Activated naive CD8-positive, alpha-beta T cell treated with anti-CD3 and anti-CD28 coated beads, Interleukin-2, amount 50 U/mL, for 24 hours (primary cell): ENCODE results near the gene SLC44A2.

Experiments used
- ATAC-seq: fragments of 150-1000 bp; cut with Tn5 transposase; one replicate; pipeline ENCODE4 v1.10.0; 2021
- DNase-seq: peaks from one replicate; pipeline ENCODE4 v3.0.0; 2021
- H3K27ac Mint-ChIP-seq: one replicate; pipeline ENCODE4 v1.8.0; 2021; ENCODE audit warnings: mild to moderate bottlenecking, mixed read lengths
- H3K27me3 Mint-ChIP-seq: one replicate; pipeline ENCODE4 v1.8.0; 2021; ENCODE audit warnings: mixed read lengths
- H3K36me3 Mint-ChIP-seq: one replicate; pipeline ENCODE4 v1.8.0; 2021; ENCODE audit warnings: low read depth, mixed read lengths
- H3K4me1 Mint-ChIP-seq: one replicate; pipeline ENCODE4 v1.8.0; 2021; ENCODE audit warnings: mixed read lengths
- H3K4me3 Mint-ChIP-seq: one replicate; pipeline ENCODE4 v1.8.0; 2021; ENCODE audit warnings: mild to moderate bottlenecking, moderate library complexity, mixed read lengths
- H3K9me3 Mint-ChIP-seq: one replicate; pipeline ENCODE4 v1.8.0; 2021; ENCODE audit warnings: mixed read lengths

The SLC44A2 gene

DNA sequence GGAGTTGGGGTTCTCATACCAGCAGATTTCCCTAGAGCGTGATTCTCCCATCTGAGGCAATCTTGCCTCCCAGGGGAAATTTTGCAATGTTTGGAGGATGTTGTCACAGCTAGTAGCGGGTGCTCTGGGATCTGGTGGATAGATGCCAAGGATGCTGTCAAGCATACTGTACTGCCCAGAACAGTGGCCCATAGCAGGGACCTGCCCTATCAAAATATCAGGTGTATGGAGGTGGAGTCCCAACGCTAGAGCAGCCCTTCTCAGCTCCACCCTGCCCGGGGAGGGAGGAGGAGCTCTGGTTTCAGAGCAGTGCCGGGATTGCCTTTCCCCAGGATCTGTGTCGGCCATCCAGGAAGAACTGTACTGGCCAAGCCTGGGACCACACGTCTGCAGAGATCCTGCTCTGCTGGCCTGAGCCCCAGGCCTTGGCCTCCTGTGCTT is 65.0 kb downstream of the SLC44A2 start:
- Mint-ChIP-seq H3K9me3 (no peaks in the 10 kb centered on the region), H3K4me1 (peaks cover 10% of the 10 kb centered on the region), H3K27ac (peak overlapping the region; percentile 71), H3K27me3 (peaks cover under 1% of the 10 kb centered on the region), H3K4me3 (no peak overlapping the region), H3K36me3 (peaks cover 42% of the 10 kb centered on the region)
- ATAC-seq, result no peak
- no peak for DNase-seq

GRCh38 chr19:10691178-10691881 is 66.0 kb downstream of the SLC44A2 start:
- H3K9me3 Mint-ChIP-seq, result no peaks in the 10 kb centered on the region
- peaks cover 6% of the 10 kb centered on the region for H3K27me3 Mint-ChIP-seq
- no peak for DNase-seq
- peaks cover 19% of the 10 kb centered on the region for H3K4me1 Mint-ChIP-seq
- peaks cover 41% of the 10 kb centered on the region for H3K36me3 Mint-ChIP-seq
- peak overlapping the region; percentile 71 for H3K27ac Mint-ChIP-seq
- no peak for ATAC-seq
- no peak overlapping the region for H3K4me3 Mint-ChIP-seq

GRCh38 chr19:10691883-10692282 is 66.5 kb downstream of the SLC44A2 start:
- Mint-ChIP-seq H3K4me3 (no peak overlapping the region), H3K9me3 (no peaks in the 10 kb centered on the region), H3K27ac (no peak overlapping the region), H3K27me3 (peaks cover 9% of the 10 kb centered on the region), H3K36me3 (peaks cover 38% of the 10 kb centered on the region), H3K4me1 (peaks cover 19% of the 10 kb centered on the region)
- DNase-seq (no peak), ATAC-seq (no peak)

GRCh38 chr19:10692673-10693264 is 67.4 kb downstream of the SLC44A2 start:
- H3K4me1 Mint-ChIP-seq, result peaks cover 19% of the 10 kb centered on the region
- DNase-seq, result no peak

More at GRCh38 chr19:10692673-10693264, 67.4 kb downstream of the SLC44A2 start:
- no peak for ATAC-seq
- no peaks in the 10 kb centered on the region for H3K9me3 Mint-ChIP-seq
- H3K27me3 Mint-ChIP-seq, result peaks cover 13% of the 10 kb centered on the region
- H3K4me3 Mint-ChIP-seq, result no peak overlapping the region
- no peak overlapping the region for H3K27ac Mint-ChIP-seq
- H3K36me3 Mint-ChIP-seq, result peaks cover 35% of the 10 kb centered on the region
